Measurements from ENCODE around the gene DNALI1.

GRCh38 chr1:37549341-37549740 lies 7.4 kb upstream of the DNALI1 start:
- TF ChIP-seq EZH2 (IDR thresholded peaks at IDR 0.05; ENCODE audit: borderline replicate concordance, low read depth, low read length, poor library complexity, severe bottlenecking) (no peak), CTCF (conservative IDR thresholded peaks at IDR 0.05; ENCODE audit: low read depth, low read length) (no peak)

Measured in A673 (cell line).